ENCODE data around the gene HHLA2.
"Not testable (repeated sequence)": the region's sequence is repeated elsewhere in the genome, so short reads cannot be mapped to it uniquely, and the experiment has no call there.

HHLA2 gene, protein sequence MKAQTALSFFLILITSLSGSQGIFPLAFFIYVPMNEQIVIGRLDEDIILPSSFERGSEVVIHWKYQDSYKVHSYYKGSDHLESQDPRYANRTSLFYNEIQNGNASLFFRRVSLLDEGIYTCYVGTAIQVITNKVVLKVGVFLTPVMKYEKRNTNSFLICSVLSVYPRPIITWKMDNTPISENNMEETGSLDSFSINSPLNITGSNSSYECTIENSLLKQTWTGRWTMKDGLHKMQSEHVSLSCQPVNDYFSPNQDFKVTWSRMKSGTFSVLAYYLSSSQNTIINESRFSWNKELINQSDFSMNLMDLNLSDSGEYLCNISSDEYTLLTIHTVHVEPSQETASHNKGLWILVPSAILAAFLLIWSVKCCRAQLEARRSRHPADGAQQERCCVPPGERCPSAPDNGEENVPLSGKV

DNA sequence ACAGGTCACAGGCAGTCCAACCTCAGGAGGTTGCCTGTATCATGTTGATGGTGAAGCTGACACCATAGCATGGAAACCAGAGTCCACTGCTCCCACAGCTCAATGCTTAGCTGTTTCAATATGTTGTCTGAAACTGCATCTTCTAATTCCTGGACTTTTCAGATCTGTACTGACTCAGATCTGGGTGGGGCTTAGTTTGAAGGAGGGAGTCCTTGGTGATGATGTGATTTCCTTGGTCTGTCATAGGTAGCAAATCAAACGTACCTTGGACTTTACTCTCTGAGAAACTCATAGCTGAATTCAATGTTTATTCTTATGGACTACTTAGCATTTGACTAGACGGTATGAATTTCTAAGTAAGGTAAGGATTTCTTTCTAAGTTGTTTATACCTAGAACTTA lies at the start of gene HHLA2:
Gene HHLA2 (plus strand): TSS at position 310 of the 400 bp plus-strand sequence. CDS start 55,266 bp downstream, outside the sequence.
- no peaks in the 10 kb centered on the region for H3K4me1 ChIP-seq (ENCODE audit: insufficient read depth, low read length)
- no peak within 1 kb of the TSS for H3K4me3 ChIP-seq (ENCODE audit: low read depth in 1 of 2, low read length in 2 of 2)
- no peak within 1 kb of the TSS for H3K9ac ChIP-seq (ENCODE audit: low read length)

DNA sequence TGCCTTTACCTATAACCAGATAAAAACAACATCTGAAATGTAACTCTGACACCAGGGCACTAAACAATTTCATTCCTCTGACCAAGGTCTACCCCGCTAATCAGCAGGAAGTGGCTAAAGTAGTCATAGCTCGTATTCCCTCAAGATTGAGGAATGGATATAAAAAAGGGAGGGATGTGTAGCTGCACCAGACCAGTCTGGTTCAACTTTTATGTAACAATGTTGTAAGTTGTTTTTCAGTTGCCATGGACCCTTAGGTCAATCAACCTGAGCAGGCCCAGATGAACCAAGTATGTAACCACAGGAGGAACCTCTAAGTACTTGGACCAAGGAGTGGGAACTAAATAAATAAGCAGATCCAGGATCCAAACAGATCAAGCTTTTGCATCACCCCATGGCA lies 45.7 kb upstream of the HHLA2 start:
- Histone ChIP-seq H3K4me1 (ENCODE audit: insufficient read depth, low read length) (no peaks in the 10 kb centered on the region), H3K27ac (ENCODE audit: low read depth, low read length) (no peak overlapping the region), H3K36me3 (ENCODE audit: insufficient read depth, low read length) (no peaks in the 10 kb centered on the region), H3K9me3 (ENCODE audit: low read length) (no peaks in the 10 kb centered on the region), H3K27me3 (ENCODE audit: control insufficient read depth in 1 of 2, insufficient read depth in 2 of 2, low read length in 2 of 2) (no peaks in the 10 kb centered on the region), H3K4me3 (ENCODE audit: low read depth in 1 of 2, low read length in 2 of 2) (no peak overlapping the region), H3K9ac (ENCODE audit: low read length) (no peak overlapping the region)

More for the DNA sequence above, at the start of gene HHLA2:
- Histone ChIP-seq H3K36me3 (ENCODE audit: insufficient read depth, low read length) (no peaks in the 10 kb centered on the region), H3K27ac (ENCODE audit: low read depth, low read length) (no peak within 1 kb of the TSS), H3K9me3 (ENCODE audit: low read length) (no peaks in the 10 kb centered on the region), H3K27me3 (ENCODE audit: control insufficient read depth in 1 of 2, insufficient read depth in 2 of 2, low read length in 2 of 2) (no peaks in the 10 kb centered on the region)

DNA sequence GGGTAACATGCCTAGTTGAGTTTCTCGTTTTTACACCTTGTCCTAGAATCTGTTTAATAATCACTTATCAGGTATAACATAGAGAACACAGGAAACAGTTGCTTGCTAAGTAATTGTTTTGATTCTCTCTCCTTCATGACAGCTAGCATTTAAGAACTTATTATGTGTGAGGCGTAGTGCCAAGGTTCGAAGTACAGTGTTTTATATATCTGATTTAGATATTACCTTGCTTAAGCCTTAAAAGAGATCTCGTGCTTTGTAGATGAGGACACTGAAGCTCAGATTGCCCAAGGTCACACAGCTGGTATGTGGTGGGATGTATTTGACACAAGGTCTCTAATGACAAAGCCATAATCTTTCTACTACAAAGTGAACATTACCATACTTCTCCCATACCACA lies 45.1 kb upstream of the HHLA2 start:
- H3K27me3 ChIP-seq (ENCODE audit: control insufficient read depth in 1 of 2, insufficient read depth in 2 of 2, low read length in 2 of 2): no peaks in the 10 kb centered on the region
- no peaks in the 10 kb centered on the region for H3K4me1 ChIP-seq (ENCODE audit: insufficient read depth, low read length)
- H3K9me3 ChIP-seq (ENCODE audit: low read length): no peaks in the 10 kb centered on the region
- H3K4me3 ChIP-seq (ENCODE audit: low read depth in 1 of 2, low read length in 2 of 2): no peak overlapping the region
- no peak overlapping the region for H3K27ac ChIP-seq (ENCODE audit: low read depth, low read length)
- no peaks in the 10 kb centered on the region for H3K36me3 ChIP-seq (ENCODE audit: insufficient read depth, low read length)
- no peak overlapping the region for H3K9ac ChIP-seq (ENCODE audit: low read length)

DNA sequence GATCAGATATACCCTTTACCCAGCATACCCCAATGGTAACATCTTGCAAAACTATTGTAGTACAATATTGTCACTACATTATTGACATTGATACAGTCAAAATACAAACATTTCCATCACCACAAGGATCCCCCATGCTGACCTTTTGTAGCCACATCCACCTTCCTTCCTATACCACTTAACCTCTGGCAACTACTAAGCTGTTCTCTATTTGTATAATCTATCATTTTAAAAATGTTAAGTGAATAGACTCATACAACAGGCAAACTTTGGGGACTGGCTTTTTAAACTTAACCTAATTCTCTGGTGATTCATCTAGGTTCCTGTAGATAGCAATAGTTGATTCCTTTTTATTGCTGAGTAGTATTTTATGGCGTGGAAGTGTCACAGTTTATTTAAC lies 44.5 kb upstream of the HHLA2 start:
- Histone ChIP-seq H3K9ac (ENCODE audit: low read length) (no peak overlapping the region), H3K36me3 (ENCODE audit: insufficient read depth, low read length) (no peaks in the 10 kb centered on the region), H3K4me3 (ENCODE audit: low read depth in 1 of 2, low read length in 2 of 2) (no peak overlapping the region), H3K27ac (ENCODE audit: low read depth, low read length) (no peak overlapping the region), H3K27me3 (ENCODE audit: control insufficient read depth in 1 of 2, insufficient read depth in 2 of 2, low read length in 2 of 2) (no peaks in the 10 kb centered on the region), H3K4me1 (ENCODE audit: insufficient read depth, low read length) (no peaks in the 10 kb centered on the region), H3K9me3 (ENCODE audit: low read length) (no peaks in the 10 kb centered on the region)

DNA sequence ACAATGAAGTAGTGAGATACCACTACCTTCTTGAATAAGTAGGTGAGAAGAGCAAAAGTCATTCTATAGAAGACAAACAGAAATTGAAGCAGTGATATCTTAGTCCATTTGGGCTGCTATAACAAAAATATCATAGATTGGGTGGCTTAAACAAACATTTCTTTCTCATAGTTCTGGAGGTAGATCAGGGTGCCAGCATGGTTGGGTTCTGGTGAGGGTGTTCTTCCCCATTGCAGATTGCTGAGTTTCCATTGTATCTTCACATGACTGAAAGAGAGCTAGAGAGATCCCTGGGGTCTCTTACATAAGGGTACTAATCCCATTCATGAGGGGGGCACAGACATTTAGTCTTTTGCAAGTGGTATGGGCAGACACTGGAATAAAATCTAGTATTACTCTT lies 41.2 kb upstream of the HHLA2 start:
- Histone ChIP-seq H3K36me3 (ENCODE audit: insufficient read depth, low read length) (no peaks in the 10 kb centered on the region), H3K27me3 (ENCODE audit: control insufficient read depth in 1 of 2, insufficient read depth in 2 of 2, low read length in 2 of 2) (no peaks in the 10 kb centered on the region), H3K9me3 (ENCODE audit: low read length) (no peaks in the 10 kb centered on the region), H3K27ac (ENCODE audit: low read depth, low read length) (no peak overlapping the region), H3K9ac (ENCODE audit: low read length) (no peak overlapping the region), H3K4me3 (ENCODE audit: low read depth in 1 of 2, low read length in 2 of 2) (no peak overlapping the region), H3K4me1 (ENCODE audit: insufficient read depth, low read length) (no peaks in the 10 kb centered on the region)

DNA sequence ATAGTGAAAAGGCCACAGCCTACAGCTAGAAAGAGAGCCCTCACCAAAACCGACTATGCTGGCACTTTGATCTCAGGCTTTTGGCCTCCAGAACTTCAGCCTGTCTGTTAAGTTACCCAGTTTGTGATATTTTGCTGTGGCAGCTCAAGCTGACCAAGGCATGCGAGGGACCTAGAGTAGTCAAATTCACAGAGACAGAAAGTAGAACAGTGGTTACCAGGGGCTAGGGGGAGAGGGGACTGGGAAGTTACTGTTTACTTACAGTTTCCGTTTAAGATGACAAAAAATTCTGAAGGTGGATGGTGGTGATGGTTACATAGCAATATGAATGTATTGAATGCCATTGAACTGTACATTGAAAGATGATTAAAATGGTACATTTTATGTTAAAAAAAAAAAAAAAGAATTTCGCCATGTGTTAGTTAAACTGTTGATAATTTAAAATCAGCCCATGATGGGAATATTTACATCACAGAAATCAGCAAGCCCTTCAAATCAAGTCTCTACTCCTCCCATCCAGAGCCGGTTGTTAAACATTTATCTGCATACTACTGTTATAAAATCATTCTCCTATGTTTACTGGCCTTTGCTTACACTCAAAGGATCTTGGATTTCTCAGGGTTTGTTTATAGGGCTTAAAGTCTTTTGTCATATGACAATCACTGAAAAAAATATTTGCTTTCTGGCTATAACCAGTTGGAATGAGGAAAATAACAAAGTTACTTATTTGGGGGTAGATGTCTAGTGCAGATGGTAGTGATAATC lies 31.6 kb upstream of the HHLA2 start:
- H3K9ac ChIP-seq (ENCODE audit: low read length); H3K4me1 ChIP-seq (ENCODE audit: insufficient read depth, low read length); H3K27me3 ChIP-seq (ENCODE audit: control insufficient read depth in 1 of 2, insufficient read depth in 2 of 2, low read length in 2 of 2); H3K4me3 ChIP-seq (ENCODE audit: low read depth in 1 of 2, low read length in 2 of 2); H3K9me3 ChIP-seq (ENCODE audit: low read length); H3K27ac ChIP-seq (ENCODE audit: low read depth, low read length); H3K36me3 ChIP-seq (ENCODE audit: insufficient read depth, low read length): not testable (repeated sequence)

DNA sequence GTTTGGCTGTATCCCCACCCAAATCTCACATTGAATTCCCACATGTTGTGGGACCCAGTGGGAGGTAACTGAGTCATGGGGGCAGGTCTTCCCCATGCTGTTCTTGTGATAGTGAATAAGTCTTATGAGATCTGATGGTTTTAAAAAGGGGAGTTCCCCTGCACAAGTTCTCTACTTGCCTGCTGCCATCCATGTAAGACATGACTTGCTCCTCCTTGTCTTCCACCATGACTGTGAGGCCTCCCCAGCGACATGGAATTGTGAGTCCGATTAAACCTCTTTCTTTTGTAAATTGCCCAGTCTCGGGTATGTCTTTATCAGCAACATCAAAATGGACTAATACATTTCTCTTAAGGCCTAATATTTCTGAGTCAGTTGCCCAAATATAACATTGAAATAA lies 28.1 kb upstream of the HHLA2 start:
- H3K4me3 ChIP-seq (ENCODE audit: low read depth in 1 of 2, low read length in 2 of 2); H3K9ac ChIP-seq (ENCODE audit: low read length); H3K27me3 ChIP-seq (ENCODE audit: control insufficient read depth in 1 of 2, insufficient read depth in 2 of 2, low read length in 2 of 2); H3K9me3 ChIP-seq (ENCODE audit: low read length); H3K27ac ChIP-seq (ENCODE audit: low read depth, low read length); H3K36me3 ChIP-seq (ENCODE audit: insufficient read depth, low read length); H3K4me1 ChIP-seq (ENCODE audit: insufficient read depth, low read length): not testable (repeated sequence)

DNA sequence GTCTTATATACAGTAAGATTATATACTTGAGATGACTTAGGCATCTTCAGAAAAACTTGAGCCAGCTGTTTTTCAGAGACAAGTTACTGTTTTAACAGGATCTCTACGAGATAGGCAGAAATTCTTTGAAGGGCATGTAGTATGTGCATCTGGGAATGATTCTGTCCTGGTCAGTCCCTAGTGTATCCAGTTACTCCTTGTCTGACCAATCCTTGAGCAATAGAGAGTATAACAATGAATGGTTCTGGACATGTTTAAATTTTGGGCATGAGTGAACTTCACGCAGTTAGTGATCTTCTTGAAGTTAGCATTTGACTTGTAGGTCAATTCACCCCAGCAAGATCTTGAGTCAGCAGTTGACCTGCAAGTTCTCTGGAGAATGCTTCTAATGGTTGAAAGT lies 24.7 kb upstream of the HHLA2 start:
- Histone ChIP-seq H3K36me3 (ENCODE audit: insufficient read depth, low read length) (no peaks in the 10 kb centered on the region), H3K9ac (ENCODE audit: low read length) (no peak overlapping the region), H3K27ac (ENCODE audit: low read depth, low read length) (no peak overlapping the region), H3K27me3 (ENCODE audit: control insufficient read depth in 1 of 2, insufficient read depth in 2 of 2, low read length in 2 of 2) (no peaks in the 10 kb centered on the region), H3K4me3 (ENCODE audit: low read depth in 1 of 2, low read length in 2 of 2) (no peak overlapping the region), H3K9me3 (ENCODE audit: low read length) (no peaks in the 10 kb centered on the region), H3K4me1 (ENCODE audit: insufficient read depth, low read length) (no peaks in the 10 kb centered on the region)

DNA sequence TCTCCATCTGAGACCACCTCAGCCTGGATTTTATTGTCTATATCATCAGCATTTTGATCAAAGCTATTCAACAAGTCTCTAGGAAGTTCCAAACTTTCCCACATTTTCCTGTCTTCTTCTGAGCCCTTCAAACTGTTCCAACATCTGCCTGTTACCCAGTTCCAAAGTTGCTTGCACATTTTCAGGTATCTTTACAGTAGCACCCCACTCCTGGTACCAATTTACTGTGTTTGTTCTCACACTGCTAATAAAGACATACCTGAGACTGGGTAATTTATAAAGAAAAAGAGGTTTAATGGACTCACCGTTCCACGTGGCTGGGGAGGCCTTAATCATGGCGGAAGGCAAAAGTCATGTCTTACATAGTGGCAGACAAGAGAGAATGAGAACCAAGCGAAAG lies 17.3 kb upstream of the HHLA2 start:
- not testable (repeated sequence) for H3K27me3 ChIP-seq (ENCODE audit: control insufficient read depth in 1 of 2, insufficient read depth in 2 of 2, low read length in 2 of 2); H3K4me1 ChIP-seq (ENCODE audit: insufficient read depth, low read length); H3K9me3 ChIP-seq (ENCODE audit: low read length); H3K27ac ChIP-seq (ENCODE audit: low read depth, low read length); H3K9ac ChIP-seq (ENCODE audit: low read length); H3K36me3 ChIP-seq (ENCODE audit: insufficient read depth, low read length); H3K4me3 ChIP-seq (ENCODE audit: low read depth in 1 of 2, low read length in 2 of 2)

DNA sequence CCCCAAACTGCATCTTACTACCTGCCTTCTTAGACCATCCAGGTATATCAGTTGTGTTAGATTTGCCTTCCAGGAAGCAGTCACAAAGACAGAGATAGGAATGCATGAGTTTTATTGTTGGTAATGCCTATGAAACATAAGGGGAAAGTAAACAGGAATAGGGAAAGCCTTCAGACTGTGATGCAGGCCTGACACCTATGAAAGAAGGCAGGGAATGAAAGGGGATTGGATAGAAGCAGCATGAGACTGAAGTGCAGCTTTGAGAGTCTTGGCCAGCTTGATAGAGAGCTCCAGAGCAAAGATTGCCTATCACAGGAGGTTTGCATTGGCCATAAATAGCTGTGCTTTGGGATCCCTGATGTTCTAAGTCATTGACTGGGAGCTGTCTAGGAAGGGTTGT lies 15.9 kb upstream of the HHLA2 start:
- Histone ChIP-seq H3K4me1 (ENCODE audit: insufficient read depth, low read length) (no peaks in the 10 kb centered on the region), H3K9ac (ENCODE audit: low read length) (no peak overlapping the region), H3K4me3 (ENCODE audit: low read depth in 1 of 2, low read length in 2 of 2) (no peak overlapping the region), H3K9me3 (ENCODE audit: low read length) (peaks cover 7% of the 10 kb centered on the region), H3K36me3 (ENCODE audit: insufficient read depth, low read length) (no peaks in the 10 kb centered on the region), H3K27me3 (ENCODE audit: control insufficient read depth in 1 of 2, insufficient read depth in 2 of 2, low read length in 2 of 2) (no peaks in the 10 kb centered on the region), H3K27ac (ENCODE audit: low read depth, low read length) (no peak overlapping the region)

DNA sequence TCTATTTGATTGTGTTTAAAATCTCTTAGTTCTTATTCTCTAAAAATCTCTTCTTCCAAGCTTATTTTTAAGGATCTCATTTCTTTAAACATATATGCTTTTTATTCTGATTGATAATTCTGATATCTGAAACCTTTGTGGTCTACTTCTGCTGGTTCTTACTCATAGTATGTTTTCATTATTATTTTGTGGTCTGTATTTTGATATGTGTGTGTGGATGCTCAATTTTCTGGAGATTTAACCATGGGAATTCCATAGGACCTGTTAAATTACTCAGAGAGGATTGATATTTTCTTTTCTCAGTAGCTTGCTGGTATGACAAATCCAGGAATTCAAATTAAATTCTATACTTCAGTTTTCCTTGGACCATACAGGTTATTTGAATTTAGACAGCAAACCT lies 14.7 kb upstream of the HHLA2 start:
- Histone ChIP-seq H3K4me1 (ENCODE audit: insufficient read depth, low read length) (no peaks in the 10 kb centered on the region), H3K4me3 (ENCODE audit: low read depth in 1 of 2, low read length in 2 of 2) (no peak overlapping the region), H3K9ac (ENCODE audit: low read length) (no peak overlapping the region), H3K27me3 (ENCODE audit: control insufficient read depth in 1 of 2, insufficient read depth in 2 of 2, low read length in 2 of 2) (no peaks in the 10 kb centered on the region), H3K9me3 (ENCODE audit: low read length) (peaks cover 7% of the 10 kb centered on the region), H3K36me3 (ENCODE audit: insufficient read depth, low read length) (no peaks in the 10 kb centered on the region), H3K27ac (ENCODE audit: low read depth, low read length) (no peak overlapping the region)

DNA sequence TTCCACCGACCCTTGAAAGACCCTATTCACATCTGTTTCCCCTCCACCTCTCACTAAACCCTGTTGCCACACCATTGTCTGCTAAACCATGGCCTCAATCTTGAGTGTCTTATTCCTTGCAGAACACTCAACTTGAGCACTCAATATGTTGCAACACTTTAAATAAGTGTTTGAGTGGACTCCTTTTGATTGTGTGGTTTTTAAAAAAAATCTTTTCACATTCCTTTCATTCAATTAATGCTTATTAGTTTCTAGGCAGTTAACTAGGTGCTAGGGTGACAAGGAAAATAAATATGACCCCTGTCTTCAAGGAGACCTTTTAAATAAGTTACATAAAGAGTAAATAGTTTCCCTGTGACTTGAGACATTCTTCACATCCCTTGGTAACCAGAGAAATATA lies 13.3 kb upstream of the HHLA2 start:
- no peak overlapping the region for H3K9ac ChIP-seq (ENCODE audit: low read length)
- no peaks in the 10 kb centered on the region for H3K36me3 ChIP-seq (ENCODE audit: insufficient read depth, low read length)
- H3K4me3 ChIP-seq (ENCODE audit: low read depth in 1 of 2, low read length in 2 of 2): no peak overlapping the region
- H3K9me3 ChIP-seq (ENCODE audit: low read length): peaks cover 7% of the 10 kb centered on the region
- H3K27ac ChIP-seq (ENCODE audit: low read depth, low read length): no peak overlapping the region
- H3K27me3 ChIP-seq (ENCODE audit: control insufficient read depth in 1 of 2, insufficient read depth in 2 of 2, low read length in 2 of 2): no peaks in the 10 kb centered on the region
- no peaks in the 10 kb centered on the region for H3K4me1 ChIP-seq (ENCODE audit: insufficient read depth, low read length)
